ENCODE data around the gene JMJD8. TPM values are rescaled to one million over a fixed set of nuclear protein-coding genes. Genes with fewer than 3 reads are reported as not detected.

JMJD8 gene
- total and polyA plus RNA-seq, 9 of the 15 experiments (the other 6 are each of a cell fraction or from before 2014, with no cell fraction given): 1.2 to 50.6 (median 29.3) TPM

DNA sequence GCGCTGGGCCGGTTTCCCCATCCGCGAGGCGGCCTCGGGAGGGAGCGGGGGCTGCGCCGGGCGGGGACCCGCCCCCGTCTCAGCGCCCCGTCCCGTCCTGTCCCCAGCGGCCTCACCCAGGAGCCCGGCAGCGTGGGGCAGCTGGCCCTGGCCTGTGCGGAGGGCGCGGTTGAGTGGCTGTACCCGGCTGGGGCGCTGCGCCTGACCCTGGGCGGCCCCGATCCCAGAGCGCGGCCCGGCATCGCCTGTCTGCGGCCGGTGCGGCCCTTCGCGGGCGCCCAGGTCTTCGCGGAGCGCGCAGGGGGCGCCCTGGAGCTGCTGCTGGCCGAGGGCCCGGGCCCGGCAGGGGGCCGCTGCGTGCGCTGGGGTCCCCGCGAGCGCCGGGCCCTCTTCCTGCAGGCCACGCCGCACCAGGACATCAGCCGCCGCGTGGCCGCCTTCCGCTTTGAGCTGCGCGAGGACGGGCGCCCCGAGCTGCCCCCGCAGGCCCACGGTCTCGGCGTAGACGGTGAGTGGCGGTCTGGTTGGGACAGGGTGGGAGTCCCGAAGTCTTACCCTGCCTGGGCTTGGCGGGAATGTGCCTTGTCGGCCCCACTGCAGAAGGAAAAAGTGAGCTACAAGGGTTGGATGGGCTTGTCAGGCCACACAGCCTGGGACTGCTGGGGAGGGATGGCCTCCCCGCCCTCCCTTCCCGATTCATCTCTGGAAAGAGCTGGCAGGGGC lies 31.5 kb upstream of the JMJD8 start (continued):
- TF ChIP-seq KLF10 (CRISPR knock-in tag; IDR thresholded peaks at IDR 0.05) (no peak), PML (IDR thresholded peaks at IDR 0.05; ENCODE audit: low read length) (no peak), ZNF274 (IDR thresholded peaks at IDR 0.05; ENCODE audit: borderline replicate concordance, low read depth, low read length) (no peak), TCF7L2 (IDR thresholded peaks at IDR 0.05; ENCODE audit: low read depth, low read length) (no peak), ZBTB1 (CRISPR knock-in tag; IDR thresholded peaks at IDR 0.05; ENCODE audit: borderline replicate concordance, low read depth) (no peak), ASH1L (IDR thresholded peaks at IDR 0.05; ENCODE audit: borderline replicate concordance, low read depth, partially characterized antibody) (no peak), KLF13 (tag; IDR thresholded peaks at IDR 0.05; ENCODE audit: borderline replicate concordance, low read depth) (peak; percentile 48; the same call in 1 of the 2 replicates), REST (IDR thresholded peaks at IDR 0.05; ENCODE audit: borderline replicate concordance) (no peak), REST (CRISPR knock-in tag; IDR thresholded peaks at IDR 0.05; ENCODE audit: low read depth) (0 out of 2 replicates have a peak, but pooled peaks have one; percentile 34), ZNF354B (CRISPR knock-in tag; IDR thresholded peaks at IDR 0.05) (no peak), MYNN (IDR thresholded peaks at IDR 0.05) (no peak), MYNN (CRISPR knock-in tag; IDR thresholded peaks at IDR 0.05) (no peak), RAD21 (CRISPR knock-in tag; conservative IDR thresholded peaks at IDR 0.05 in 1 of 2, IDR thresholded peaks at IDR 0.05 in 1 of 2) (peak in 1 of 2 experiments; percentile 59; a peak in 2 of 4 replicates), NCOA6 (IDR thresholded peaks at IDR 0.05) (no peak), CHD4 (IDR thresholded peaks at IDR 0.05; ENCODE audit: insufficient read depth, insufficient replicate concordance, low read depth, low read length, poor library complexity, severe bottlenecking) (no peak), FOSL1 (tag; conservative IDR thresholded peaks at IDR 0.05) (no peak), CBX3 (IDR thresholded peaks at IDR 0.05; ENCODE audit: borderline replicate concordance in 1 of 2, low read length in 2 of 2) (no peak), STAG1 (CRISPR knock-in tag; IDR thresholded peaks at IDR 0.05; ENCODE audit: borderline replicate concordance) (no peak), MCM3 (IDR thresholded peaks at IDR 0.05) (no peak)
- TF ChIP-seq, protein P1, sequence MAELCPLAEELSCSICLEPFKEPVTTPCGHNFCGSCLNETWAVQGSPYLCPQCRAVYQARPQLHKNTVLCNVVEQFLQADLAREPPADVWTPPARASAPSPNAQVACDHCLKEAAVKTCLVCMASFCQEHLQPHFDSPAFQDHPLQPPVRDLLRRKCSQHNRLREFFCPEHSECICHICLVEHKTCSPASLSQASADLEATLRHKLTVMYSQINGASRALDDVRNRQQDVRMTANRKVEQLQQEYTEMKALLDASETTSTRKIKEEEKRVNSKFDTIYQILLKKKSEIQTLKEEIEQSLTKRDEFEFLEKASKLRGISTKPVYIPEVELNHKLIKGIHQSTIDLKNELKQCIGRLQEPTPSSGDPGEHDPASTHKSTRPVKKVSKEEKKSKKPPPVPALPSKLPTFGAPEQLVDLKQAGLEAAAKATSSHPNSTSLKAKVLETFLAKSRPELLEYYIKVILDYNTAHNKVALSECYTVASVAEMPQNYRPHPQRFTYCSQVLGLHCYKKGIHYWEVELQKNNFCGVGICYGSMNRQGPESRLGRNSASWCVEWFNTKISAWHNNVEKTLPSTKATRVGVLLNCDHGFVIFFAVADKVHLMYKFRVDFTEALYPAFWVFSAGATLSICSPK (IDR thresholded peaks at IDR 0.05; ENCODE audit: borderline replicate concordance): no peak

All from K562 (cell line).